NCI-H146 treated with DMSO at 0.1 percent for 48 hours (cell line): ENCODE measurements around the gene ABCC3.

Source experiments
- DNase-seq: peaks from one replicate; lab custom pipeline; 2025; ENCODE audit not compliant: unreplicated experiment; lab: John Stamatoyannopoulos, UW

ABCC3 gene

DNA sequence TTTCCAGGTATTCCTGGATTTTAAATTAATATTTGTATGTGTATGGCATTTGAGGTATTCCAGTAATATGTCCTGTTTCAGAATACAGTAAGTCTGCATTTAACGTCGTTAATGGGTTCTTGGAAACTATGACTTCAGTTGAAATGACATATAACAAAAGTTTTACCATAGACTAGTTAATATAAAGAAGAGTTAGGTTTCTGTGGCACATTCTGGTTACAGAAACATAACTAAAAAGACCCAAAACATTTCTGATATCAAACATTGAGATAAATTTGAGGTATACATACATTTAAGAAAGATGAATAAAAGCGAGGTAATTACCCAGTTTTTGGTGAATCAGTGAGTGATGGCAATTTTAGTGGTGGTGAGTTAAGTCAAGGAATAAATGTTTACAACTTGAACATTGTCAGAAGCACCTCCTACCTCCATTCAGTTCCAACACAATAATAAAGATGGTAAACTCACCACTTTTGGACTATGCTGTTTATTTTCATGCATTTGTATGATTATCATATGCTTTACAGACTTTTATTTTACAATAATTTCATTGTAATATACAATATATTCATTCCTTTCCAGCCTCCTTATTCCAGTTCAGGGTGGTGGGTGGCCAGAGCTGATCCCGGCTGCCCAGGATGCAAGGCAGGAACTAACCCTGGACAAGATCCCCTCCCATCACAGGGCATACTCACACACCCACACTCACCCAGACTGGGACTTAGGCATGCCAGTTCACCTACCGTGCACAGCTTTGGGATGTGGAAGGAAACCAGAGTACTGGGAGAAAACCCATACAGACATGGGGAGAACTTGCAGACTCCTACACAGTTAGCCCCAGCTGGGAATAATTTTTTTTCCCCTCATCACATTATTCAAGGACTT, 94.4 kb downstream of the ABCC3 start:
- DNase-seq, result no peak

- no peak for DNase-seq
Observed at GRCh38 chr17:50731575-50732460, 97.1 kb downstream of the ABCC3 start.

GRCh38 chr17:50735287-50735686, 100.6 kb downstream of the ABCC3 start:
- DNase-seq, result no peak

- DNase-seq, result no peak
Observed at GRCh38 chr17:50737118-50737698, 102.5 kb downstream of the ABCC3 start.

GRCh38 chr17:50739098-50739497, 104.4 kb downstream of the ABCC3 start:
- DNase-seq, result no peak
